Measurements from ENCODE around the gene MCOLN2. TPM values are rescaled to one million over a fixed set of nuclear protein-coding genes. Genes with fewer than 3 reads are reported as not detected.

Gene MCOLN2
- total RNA-seq, 1 donor from 2014 or later = 0.11 TPM

GRCh38 chr1:84877592-84877991 lies 119.3 kb downstream of the MCOLN2 start:
- no peaks in the 10 kb centered on the region for H3K36me3 ChIP-seq
- H3K9me3 Mint-ChIP-seq = peaks cover 7% of the 10 kb centered on the region
- no peaks in the 10 kb centered on the region for H3K4me1 Mint-ChIP-seq
- H3F3A ChIP-seq (ENCODE audit: low read depth) = no peaks in the 10 kb centered on the region
- no peak overlapping the region for H2AFZ ChIP-seq (replicated peaks)
- no peaks in the 10 kb centered on the region for H3K27me3 Mint-ChIP-seq (ENCODE audit: insufficient read depth, low read depth)
- H3K4me1 ChIP-seq = no peaks in the 10 kb centered on the region
- peaks cover 8% of the 10 kb centered on the region for H3K9me3 ChIP-seq (ENCODE audit: low read depth)
- no peaks in the 10 kb centered on the region for H3K79me2 ChIP-seq (ENCODE audit: low read depth)
- no peak overlapping the region for H3K27ac Mint-ChIP-seq
- no peak overlapping the region for H3K4me3 Mint-ChIP-seq
- H3K27ac ChIP-seq = no peak overlapping the region
- H4K20me1 ChIP-seq (ENCODE audit: low read depth) = no peaks in the 10 kb centered on the region
- H3K4me3 ChIP-seq = no peak overlapping the region
- no peak for TF ChIP-seq EZH2 (IDR thresholded peaks at IDR 0.05)
- TF ChIP-seq EZH2phosphoT487 (IDR thresholded peaks at IDR 0.05) = no peak
- no peak for TF ChIP-seq CTCF (IDR thresholded peaks at IDR 0.05)
- no peak for DNase-seq (ENCODE audit: low spot score)
- no peaks in the 10 kb centered on the region for H3K36me3 Mint-ChIP-seq
- H3K4me2 ChIP-seq = no peak overlapping the region
- no peak overlapping the region for H3K9ac ChIP-seq
- no peaks in the 10 kb centered on the region for H3K27me3 ChIP-seq

- H3K4me1 ChIP-seq = no peaks in the 10 kb centered on the region
- Mint-ChIP-seq H3K9me3 (no peaks in the 10 kb centered on the region), H3K27ac (no peak overlapping the region), H3K4me1 (no peaks in the 10 kb centered on the region), H3K27me3 (ENCODE audit: insufficient read depth, low read depth) (no peaks in the 10 kb centered on the region), H3K36me3 (no peaks in the 10 kb centered on the region), H3K4me3 (no peak overlapping the region)
- no peaks in the 10 kb centered on the region for H3K9me3 ChIP-seq (ENCODE audit: low read depth)
- no peaks in the 10 kb centered on the region for H3K36me3 ChIP-seq
- DNase-seq (ENCODE audit: low spot score) = no peak
- no peaks in the 10 kb centered on the region for H3K79me2 ChIP-seq (ENCODE audit: low read depth)
- H3K4me3 ChIP-seq = no peak overlapping the region
- no peaks in the 10 kb centered on the region for H3K27me3 ChIP-seq
- no peak overlapping the region for H2AFZ ChIP-seq (replicated peaks)
- TF ChIP-seq EZH2phosphoT487 (IDR thresholded peaks at IDR 0.05) (no peak), CTCF (IDR thresholded peaks at IDR 0.05) (no peak), EZH2 (IDR thresholded peaks at IDR 0.05) (no peak)
- H3K9ac ChIP-seq = no peak overlapping the region
- H4K20me1 ChIP-seq (ENCODE audit: low read depth) = no peaks in the 10 kb centered on the region
- no peak overlapping the region for H3K4me2 ChIP-seq
- H3K27ac ChIP-seq = no peak overlapping the region
- H3F3A ChIP-seq (ENCODE audit: low read depth) = no peaks in the 10 kb centered on the region
These were observed 120.6 kb downstream of the MCOLN2 start for GRCh38 chr1:84876353-84876752.

Other genes starting within 250 kb of the MCOLN2 start
- 2.4 and 4.0 TPM in 2 replicates for gene LPAR3, start 103.9 kb downstream of the MCOLN2 start, total RNA-seq (ENCODE audit: low replicate concordance)
- gene MCOLN3, start 51.4 kb upstream of the MCOLN2 start, total RNA-seq (ENCODE audit: low replicate concordance) = 0.47 and 0.65 TPM in 2 replicates
- 10.9 and 12.0 TPM in 2 replicates for gene SYDE2, start 203.9 kb upstream of the MCOLN2 start, total RNA-seq (ENCODE audit: low replicate concordance)

All from neural progenitor cell (in vitro differentiated cells).